Measurements from ENCODE around the gene MMP15. TPM values are rescaled to one million over a fixed set of nuclear protein-coding genes. Genes with fewer than 3 reads are reported as not detected.

The MMP15 gene
- total RNA-seq, 1 experiment from 2014 or later, result 4.5 TPM

DNA sequence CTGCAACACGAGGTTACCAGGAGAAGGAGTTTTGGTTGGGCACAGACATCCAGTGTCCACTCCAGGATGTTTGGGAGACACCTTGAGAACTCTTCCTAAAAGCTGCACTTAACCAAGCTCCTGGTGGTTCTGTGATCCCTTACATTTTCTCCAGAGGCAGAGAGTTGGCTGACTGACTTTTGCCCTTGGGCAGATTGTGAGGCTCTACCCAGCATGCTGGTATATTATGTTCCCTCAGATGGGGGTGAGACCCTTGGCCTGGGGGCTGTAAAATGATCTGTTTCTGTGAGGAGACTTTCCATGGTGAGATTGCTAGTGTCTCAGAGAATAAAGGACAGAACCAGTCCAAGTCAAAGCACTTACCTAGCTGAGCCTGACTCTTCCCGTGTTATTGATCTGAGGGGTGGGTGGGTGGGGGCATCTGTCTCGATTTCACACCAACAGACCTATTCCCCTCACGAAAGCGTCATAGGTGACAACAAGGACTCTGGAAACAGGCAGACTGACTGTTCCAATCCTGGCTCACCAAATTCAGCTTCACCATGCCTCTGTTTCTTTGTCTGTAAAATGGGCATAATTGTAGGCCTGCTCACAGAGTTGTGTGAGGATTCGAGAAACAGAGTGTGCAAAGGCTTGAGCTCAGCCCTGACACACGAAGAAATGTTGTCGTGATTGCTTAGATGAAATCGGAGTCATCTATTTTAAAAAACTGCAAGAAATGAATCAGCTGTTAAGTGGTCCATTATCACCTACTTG is 12.2 kb upstream of the MMP15 start:
- H3K4me1 ChIP-seq (ENCODE audit: insufficient read depth, low read length, poor library complexity, severe bottlenecking), result peaks cover 5% of the 10 kb centered on the region
- BruUV-seq (replicated peaks), result no TSS peak
- H3K9me3 ChIP-seq (ENCODE audit: low read depth, low read length, poor library complexity, severe bottlenecking), result no peaks in the 10 kb centered on the region
- no peak for TF ChIP-seq EZH2 (IDR thresholded peaks at IDR 0.05; ENCODE audit: borderline replicate concordance, low read depth, low read length, poor library complexity, severe bottlenecking)
- DNase-seq (ENCODE audit: low spot score), result no peak
- POLR2A ChIA-PET (ENCODE audit: low non-redundant PET), result no interaction called here
- peaks cover 26% of the 10 kb centered on the region for H3K36me3 ChIP-seq (ENCODE audit: insufficient read depth, low read length, poor library complexity, severe bottlenecking)
- CTCF ChIA-PET, result no interaction called here
- intact Hi-C loops (cut with micrococcal nuclease; ENCODE audit: unreplicated experiment), result loop anchor here (5.0 kb wide), 1 partner anchor 366 kb away; no protein-coding TSS in a partner anchor
- H3K27me3 ChIP-seq (replicated peaks; ENCODE audit: insufficient read depth, low read depth, low read length, poor library complexity), result no peaks in the 10 kb centered on the region
- no peak overlapping the region for H3K27ac ChIP-seq (ENCODE audit: low read depth, low read length, poor library complexity, severe bottlenecking)
- no peak overlapping the region for H3K4me3 ChIP-seq (ENCODE audit: low read depth, low read length, poor library complexity, severe bottlenecking)

DNA sequence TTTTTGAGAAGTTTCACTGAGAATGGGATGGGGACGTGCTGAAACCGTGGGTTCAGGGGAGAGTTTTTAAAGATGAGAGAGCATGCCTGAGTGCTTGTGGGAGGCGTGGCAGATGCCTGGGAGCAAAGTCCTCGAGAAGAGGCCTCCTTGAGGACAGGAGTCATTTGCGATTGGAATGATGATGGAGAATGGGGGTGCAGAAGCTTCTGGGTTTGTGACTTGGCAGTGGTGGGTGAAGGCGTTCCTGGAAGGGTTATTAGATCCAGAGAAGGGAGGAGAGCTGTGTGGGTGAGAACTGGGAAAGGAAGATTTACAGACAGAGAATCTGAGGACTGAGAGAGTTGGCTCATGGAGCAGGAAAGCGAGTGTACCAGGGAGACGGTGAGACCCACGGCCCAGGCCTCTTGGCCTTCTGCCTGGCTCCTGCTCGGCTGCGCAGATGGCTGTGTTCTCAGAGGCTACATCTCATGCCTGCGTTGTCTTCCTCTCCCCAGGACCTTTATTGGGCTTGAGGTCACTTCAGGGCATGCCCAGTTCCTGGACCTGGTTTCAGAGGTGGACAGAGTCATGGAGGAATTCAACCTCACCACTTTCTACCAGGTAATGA is 8.6 kb upstream of the MMP15 start:
- H3K4me1 ChIP-seq (ENCODE audit: insufficient read depth, low read length, poor library complexity, severe bottlenecking), result peaks cover under 1% of the 10 kb centered on the region
- H3K36me3 ChIP-seq (ENCODE audit: insufficient read depth, low read length, poor library complexity, severe bottlenecking), result peaks cover 13% of the 10 kb centered on the region
- DNase-seq (ENCODE audit: low spot score), result no peak
- no peak overlapping the region for H3K27ac ChIP-seq (ENCODE audit: low read depth, low read length, poor library complexity, severe bottlenecking)
- no TSS peak for BruUV-seq (replicated peaks)
- intact Hi-C loops (cut with micrococcal nuclease; ENCODE audit: unreplicated experiment), result no loop called here
- POLR2A ChIA-PET (ENCODE audit: low non-redundant PET), result no interaction called here
- CTCF ChIA-PET, result no interaction called here
- no peaks in the 10 kb centered on the region for H3K9me3 ChIP-seq (ENCODE audit: low read depth, low read length, poor library complexity, severe bottlenecking)
- no peaks in the 10 kb centered on the region for H3K27me3 ChIP-seq (replicated peaks; ENCODE audit: insufficient read depth, low read depth, low read length, poor library complexity)
- H3K4me3 ChIP-seq (ENCODE audit: low read depth, low read length, poor library complexity, severe bottlenecking), result no peak overlapping the region
- TF ChIP-seq, protein P1, sequence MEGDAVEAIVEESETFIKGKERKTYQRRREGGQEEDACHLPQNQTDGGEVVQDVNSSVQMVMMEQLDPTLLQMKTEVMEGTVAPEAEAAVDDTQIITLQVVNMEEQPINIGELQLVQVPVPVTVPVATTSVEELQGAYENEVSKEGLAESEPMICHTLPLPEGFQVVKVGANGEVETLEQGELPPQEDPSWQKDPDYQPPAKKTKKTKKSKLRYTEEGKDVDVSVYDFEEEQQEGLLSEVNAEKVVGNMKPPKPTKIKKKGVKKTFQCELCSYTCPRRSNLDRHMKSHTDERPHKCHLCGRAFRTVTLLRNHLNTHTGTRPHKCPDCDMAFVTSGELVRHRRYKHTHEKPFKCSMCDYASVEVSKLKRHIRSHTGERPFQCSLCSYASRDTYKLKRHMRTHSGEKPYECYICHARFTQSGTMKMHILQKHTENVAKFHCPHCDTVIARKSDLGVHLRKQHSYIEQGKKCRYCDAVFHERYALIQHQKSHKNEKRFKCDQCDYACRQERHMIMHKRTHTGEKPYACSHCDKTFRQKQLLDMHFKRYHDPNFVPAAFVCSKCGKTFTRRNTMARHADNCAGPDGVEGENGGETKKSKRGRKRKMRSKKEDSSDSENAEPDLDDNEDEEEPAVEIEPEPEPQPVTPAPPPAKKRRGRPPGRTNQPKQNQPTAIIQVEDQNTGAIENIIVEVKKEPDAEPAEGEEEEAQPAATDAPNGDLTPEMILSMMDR (conservative IDR thresholded peaks at IDR 0.05; ENCODE audit: low read depth, low read length), result no peak
- no peak for TF ChIP-seq EZH2 (IDR thresholded peaks at IDR 0.05; ENCODE audit: borderline replicate concordance, low read depth, low read length, poor library complexity, severe bottlenecking)

DNA sequence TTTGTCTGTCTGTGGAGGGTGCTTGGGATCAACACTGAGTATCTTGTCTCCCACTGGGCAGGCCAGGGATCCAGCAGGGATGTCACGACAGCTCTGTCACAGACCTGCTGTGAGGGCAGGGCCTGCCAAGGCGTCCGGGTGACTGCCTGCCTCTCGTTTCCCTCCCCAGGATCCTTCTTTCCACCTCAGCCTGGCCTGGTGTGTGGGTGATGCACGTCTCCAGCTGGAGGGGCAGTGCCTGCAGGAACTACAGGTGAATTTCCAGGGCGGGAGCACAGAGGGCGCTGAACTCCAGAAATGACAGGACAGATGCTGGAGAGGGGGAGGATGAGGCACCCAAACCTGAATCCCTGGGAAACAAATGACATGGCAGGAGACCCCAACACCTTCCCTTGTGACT is 6.8 kb upstream of the MMP15 start:
- ChIA-PET CTCF (no interaction called here), POLR2A (ENCODE audit: low non-redundant PET) (no interaction called here)
- DNase-seq (ENCODE audit: low spot score), result no peak
- H3K4me3 ChIP-seq (ENCODE audit: low read depth, low read length, poor library complexity, severe bottlenecking), result no peak overlapping the region
- H3K27me3 ChIP-seq (replicated peaks; ENCODE audit: insufficient read depth, low read depth, low read length, poor library complexity), result no peaks in the 10 kb centered on the region
- no peak overlapping the region for H3K27ac ChIP-seq (ENCODE audit: low read depth, low read length, poor library complexity, severe bottlenecking)
- H3K9me3 ChIP-seq (ENCODE audit: low read depth, low read length, poor library complexity, severe bottlenecking), result no peaks in the 10 kb centered on the region
- TF ChIP-seq, protein P1 (conservative IDR thresholded peaks at IDR 0.05; ENCODE audit: low read depth, low read length), result no peak
- no peak for TF ChIP-seq EZH2 (IDR thresholded peaks at IDR 0.05; ENCODE audit: borderline replicate concordance, low read depth, low read length, poor library complexity, severe bottlenecking)
- H3K36me3 ChIP-seq (ENCODE audit: insufficient read depth, low read length, poor library complexity, severe bottlenecking), result peaks cover 4% of the 10 kb centered on the region
- no TSS peak for BruUV-seq (replicated peaks)
- intact Hi-C loops (cut with micrococcal nuclease; ENCODE audit: unreplicated experiment), result no loop called here
- H3K4me1 ChIP-seq (ENCODE audit: insufficient read depth, low read length, poor library complexity, severe bottlenecking), result peaks cover 16% of the 10 kb centered on the region
